ENCODE measurements around the gene OXLD1.
A peak's percentile ranks its signal among the peaks of the same experiment; 100 is the strongest.

Gene OXLD1

GRCh38 chr17:81702934-81703746 is 36.7 kb upstream of the OXLD1 start, which contains the start of gene MRPL12 (continued):
- no peak for TF ChIP-seq ZNF169 (tag by site-specific recombination; IDR thresholded peaks at IDR 0.05)
- TF ChIP-seq ZNF777 (tag by site-specific recombination; IDR thresholded peaks at IDR 0.05; ENCODE audit: borderline replicate concordance) = 0 out of 2 replicates have a peak, but pooled peaks have one; percentile 37
- no peak for TF ChIP-seq KLF9 (tag by site-specific recombination; IDR thresholded peaks at IDR 0.05; ENCODE audit: low read depth)

GRCh38 chr17:81701288-81702071 is 35.1 kb upstream of the OXLD1 start:
- CTCF ChIA-PET = interaction anchor here (0.7 to 2.4 kb wide), 8 partner anchors 10 to 559 kb away, joined by 3 to 9 read pairs (median 4); partner anchors contain the start of genes ARL16 and HGS
- H3K27ac ChIP-seq (ENCODE audit: extremely low read depth, low read depth, low read length) = peak overlapping the region; percentile 97
- peaks cover 49 to 81% of the 10 kb centered on the region in 2 experiments for H3K36me3 ChIP-seq (ENCODE audit: control insufficient read depth in 2 of 2, insufficient read depth in 1 of 2, low read length in 2 of 2)
- TF ChIP-seq ZNF600 (tag by site-specific recombination; IDR thresholded peaks at IDR 0.05) (peak; percentile 50; the same call in 1 of the 2 replicates), ZBTB26 (tag by site-specific recombination; optimal IDR thresholded peaks at IDR 0.05) (no peak), WT1 (tag by site-specific recombination; IDR thresholded peaks at IDR 0.05) (peak; percentile 17; the same call in 1 of the 2 replicates), KLF17 (tag by site-specific recombination; IDR thresholded peaks at IDR 0.05) (peak; percentile 14; the same call in 1 of the 2 replicates), KLF9 (tag by site-specific recombination; IDR thresholded peaks at IDR 0.05; ENCODE audit: low read depth) (0 out of 2 replicates have a peak, but pooled peaks have one; percentile 24), ZBTB8A (tag by site-specific recombination; IDR thresholded peaks at IDR 0.05) (no peak; the same call in 1 of the 2 replicates), ZBTB17 (tag by site-specific recombination; IDR thresholded peaks at IDR 0.05) (no peak), ZNF645 (tag by site-specific recombination; IDR thresholded peaks at IDR 0.05) (peak; percentile 35; the same call in 1 of the 2 replicates), ZNF335 (tag by site-specific recombination; conservative IDR thresholded peaks at IDR 0.05) (peak; percentile 64), ZNF621 (tag by site-specific recombination; IDR thresholded peaks at IDR 0.05) (no peak), GLIS1 (tag by site-specific recombination; IDR thresholded peaks at IDR 0.05) (peak; percentile 79), ZNF558 (tag by site-specific recombination; IDR thresholded peaks at IDR 0.05) (no peak), PATZ1 (tag by site-specific recombination; IDR thresholded peaks at IDR 0.05) (peak; percentile 89), HIC1 (tag by site-specific recombination; IDR thresholded peaks at IDR 0.05) (peak; percentile 44; the same call in 1 of the 2 replicates), ZBTB44 (tag by site-specific recombination; IDR thresholded peaks at IDR 0.05) (0 out of 2 replicates have a peak, but pooled peaks have one; percentile 49), ZNF423 (tag by site-specific recombination; IDR thresholded peaks at IDR 0.05) (0 out of 2 replicates have a peak, but pooled peaks have one; percentile 5), ZXDB (tag by site-specific recombination; IDR thresholded peaks at IDR 0.05) (peak; percentile 43; the same call in 1 of the 2 replicates), CTCF (tag by site-specific recombination; IDR thresholded peaks at IDR 0.05) (peak; percentile 90), ZSCAN30 (tag by site-specific recombination; IDR thresholded peaks at IDR 0.05) (peak; percentile 66; the same call in 1 of the 2 replicates)

More at GRCh38 chr17:81701288-81702071, 35.1 kb upstream of the OXLD1 start:
- Histone ChIP-seq H3K4me1 (ENCODE audit: control insufficient read depth, insufficient read depth, low read length) (peaks cover 6% of the 10 kb centered on the region; the same call in 1 of the 2 replicates), H3K4me3 (ENCODE audit: low read depth, low read length) (peak overlapping the region; percentile 73), H3K9me3 (ENCODE audit: control insufficient read depth, insufficient read depth, low read depth, low read length) (no peaks in the 10 kb centered on the region)
- POLR2A ChIA-PET = interaction anchor here (0.5 to 4.0 kb wide), 13 partner anchors 10 to 435 kb away, joined by 3 to 109 read pairs (median 6); partner anchors contain the start of genes ARL16, CCDC137, HGS and OXLD1
